Upper lobe of right lung (tissue), 1 donor: ENCODE measurements around the gene DUSP18. TPM values are rescaled to one million over a fixed set of nuclear protein-coding genes. Genes with fewer than 3 reads are reported as not detected.
"Not testable (repeated sequence)": the region's sequence is repeated elsewhere in the genome, so short reads cannot be mapped to it uniquely, and the experiment has no call there.

Source experiments
- ATAC-seq: fragments of 200-7000 bp; cut with Tn5 transposase; one replicate; pipeline ENCODE4 v1.9.1; 2020; ENCODE audit warnings: mild to moderate bottlenecking, moderate library complexity
- DNase-seq: peaks from one replicate; pipeline ENCODE4 v3.0.0-alpha.2; 2020
- H3K27ac ChIP-seq: fragments of 200-600 bp; one replicate; pipeline ENCODE4 v1.8.0; 2022
- H3K27me3 ChIP-seq: fragments of 200-600 bp; one replicate; pipeline ENCODE4 v1.8.0; 2022; ENCODE audit warnings: mild to moderate bottlenecking
- H3K36me3 ChIP-seq: fragments of 200-600 bp; one replicate; pipeline ENCODE4 v1.8.0; 2022
- H3K4me1 ChIP-seq: fragments of 200-600 bp; one replicate; pipeline ENCODE4 v1.8.0; 2022
- H3K4me3 ChIP-seq: fragments of 200-600 bp; one replicate; pipeline ENCODE4 v1.8.0; 2022; ENCODE audit warnings: mild to moderate bottlenecking
- H3K9me3 ChIP-seq: fragments of 200-600 bp; one replicate; pipeline ENCODE4 v1.8.0; 2022
- intact Hi-C: fragments of 100-400 bp; cut with DNase I; formaldehyde crosslinking; loops from one replicate; pipeline ENCODE4 v1.11.0; 2022
- total RNA-seq: library from RNA; stranded (reverse); fragmentation: NEBNext Ultra II Directional; extraction: Animal tissue kit (Norgen Biotek cat#: 25700); gene quantifications from one replicate; pipeline ENCODE4 v1.2.1, GENCODE V29; 2021
- TF ChIP-seq, protein P1 (sequence below): fragments of 200-600 bp; IDR thresholded peaks from one replicate; pipeline ENCODE4 v1.8.0; 2022; ENCODE audit warnings: antibody characterized with exemption
- donor health status: DM: no; HTN: yes; CAD: no; lungs with severe emphysema.

Gene DUSP18
- total RNA-seq, 1 donor from 2014 or later = 19.3 TPM

DNA sequence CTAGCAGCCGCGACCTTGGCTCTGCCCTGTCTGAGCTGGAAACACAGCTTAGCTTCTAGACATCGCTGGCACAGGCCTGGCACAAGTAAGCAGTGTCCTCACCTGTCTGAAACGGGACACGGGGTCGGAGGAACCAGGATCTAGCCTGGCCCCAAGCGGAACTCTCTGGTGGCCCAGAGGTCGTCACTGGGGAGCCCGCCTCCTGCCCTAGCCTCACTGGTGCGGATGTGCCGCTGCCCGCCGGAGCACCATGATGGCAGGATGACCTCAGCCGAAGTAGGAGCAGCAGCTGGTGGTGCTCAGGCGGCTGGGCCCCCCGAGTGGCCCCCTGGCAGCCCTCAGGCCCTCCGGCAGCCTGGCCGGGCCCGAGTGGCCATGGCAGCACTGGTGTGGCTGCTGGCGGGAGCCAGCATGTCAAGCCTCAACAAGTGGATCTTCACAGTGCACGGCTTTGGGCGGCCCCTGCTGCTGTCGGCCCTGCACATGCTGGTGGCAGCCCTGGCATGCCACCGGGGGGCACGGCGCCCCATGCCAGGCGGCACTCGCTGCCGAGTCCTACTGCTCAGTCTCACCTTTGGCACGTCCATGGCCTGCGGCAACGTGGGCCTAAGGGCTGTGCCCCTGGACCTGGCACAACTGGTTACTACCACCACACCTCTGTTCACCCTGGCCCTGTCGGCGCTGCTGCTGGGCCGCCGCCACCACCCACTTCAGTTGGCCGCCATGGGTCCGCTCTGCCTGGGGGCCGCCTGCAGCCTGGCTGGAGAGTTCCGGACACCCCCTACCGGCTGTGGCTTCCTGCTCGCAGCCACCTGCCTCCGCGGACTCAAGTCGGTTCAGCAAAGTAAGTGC, 31.2 kb downstream of the DUSP18 start:
- Histone ChIP-seq H3K36me3 (no peaks in the 10 kb centered on the region), H3K27ac (peak overlapping the region; percentile 78), H3K9me3 (no peaks in the 10 kb centered on the region), H3K4me3 (peak overlapping the region; percentile 65), H3K4me1 (peaks cover 24% of the 10 kb centered on the region), H3K27me3 (no peaks in the 10 kb centered on the region)
- TF ChIP-seq, protein P1, sequence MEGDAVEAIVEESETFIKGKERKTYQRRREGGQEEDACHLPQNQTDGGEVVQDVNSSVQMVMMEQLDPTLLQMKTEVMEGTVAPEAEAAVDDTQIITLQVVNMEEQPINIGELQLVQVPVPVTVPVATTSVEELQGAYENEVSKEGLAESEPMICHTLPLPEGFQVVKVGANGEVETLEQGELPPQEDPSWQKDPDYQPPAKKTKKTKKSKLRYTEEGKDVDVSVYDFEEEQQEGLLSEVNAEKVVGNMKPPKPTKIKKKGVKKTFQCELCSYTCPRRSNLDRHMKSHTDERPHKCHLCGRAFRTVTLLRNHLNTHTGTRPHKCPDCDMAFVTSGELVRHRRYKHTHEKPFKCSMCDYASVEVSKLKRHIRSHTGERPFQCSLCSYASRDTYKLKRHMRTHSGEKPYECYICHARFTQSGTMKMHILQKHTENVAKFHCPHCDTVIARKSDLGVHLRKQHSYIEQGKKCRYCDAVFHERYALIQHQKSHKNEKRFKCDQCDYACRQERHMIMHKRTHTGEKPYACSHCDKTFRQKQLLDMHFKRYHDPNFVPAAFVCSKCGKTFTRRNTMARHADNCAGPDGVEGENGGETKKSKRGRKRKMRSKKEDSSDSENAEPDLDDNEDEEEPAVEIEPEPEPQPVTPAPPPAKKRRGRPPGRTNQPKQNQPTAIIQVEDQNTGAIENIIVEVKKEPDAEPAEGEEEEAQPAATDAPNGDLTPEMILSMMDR = no peak
- intact Hi-C loops = no loop called here
- no peak for ATAC-seq
- no peak for DNase-seq

DNA sequence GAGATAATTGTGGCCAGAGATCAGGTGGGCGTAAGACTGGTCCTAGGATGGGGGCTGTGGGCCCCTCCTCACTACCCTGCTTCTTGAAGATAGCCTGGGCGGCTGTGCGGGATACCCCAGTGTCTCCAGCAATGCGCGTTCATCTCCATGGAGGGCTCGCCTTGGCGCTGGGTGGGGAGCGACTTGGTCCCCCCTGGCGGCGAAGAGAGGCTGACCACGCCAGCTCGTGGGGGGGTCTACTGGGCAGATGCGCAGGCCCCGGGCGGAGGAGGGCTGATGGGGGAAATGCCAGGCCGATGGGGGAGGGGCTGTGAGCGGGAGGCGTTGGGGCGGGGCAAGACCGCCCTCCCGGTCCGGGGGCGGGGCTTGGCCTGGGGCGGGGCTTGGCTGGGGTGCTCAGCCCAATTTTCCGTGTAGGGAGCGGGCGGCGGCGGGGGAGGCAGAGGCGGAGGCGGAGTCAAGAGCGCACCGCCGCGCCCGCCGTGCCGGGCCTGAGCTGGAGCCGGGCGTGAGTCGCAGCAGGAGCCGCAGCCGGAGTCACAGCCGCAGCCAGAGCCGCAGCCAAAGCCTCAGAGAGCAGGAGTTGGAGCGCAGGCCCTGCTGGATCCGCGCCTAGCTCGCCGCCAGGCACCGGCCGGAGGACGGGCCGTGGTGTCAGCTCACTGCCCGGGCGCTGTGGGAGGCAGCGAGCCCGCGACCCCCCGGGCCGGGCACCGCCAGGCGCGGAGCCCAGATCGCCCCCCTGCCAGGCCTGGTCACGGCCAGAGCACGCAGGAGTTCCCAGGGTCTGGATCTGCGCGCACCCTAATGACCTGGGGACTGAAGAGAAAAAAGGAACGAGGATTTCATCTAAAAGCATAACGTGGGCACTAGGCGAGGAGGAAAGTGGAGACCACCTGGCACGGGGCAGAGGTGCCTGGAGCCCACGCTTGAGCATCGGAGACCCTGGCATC, 32.1 kb downstream of the DUSP18 start, which contains the start of gene SLC35E4:
SLC35E4 (plus strand) TSS at position 509 of the 953 bp plus-strand sequence. CDS start 670 bp downstream, outside the sequence.
- peak within 1 kb of the TSS; percentile 85 for H3K27ac ChIP-seq
- H3K27me3 ChIP-seq = no peaks in the 10 kb centered on the region
- intact Hi-C loops = no loop called here
- H3K4me1 ChIP-seq = peaks cover 24% of the 10 kb centered on the region
- ATAC-seq (peak; percentile 96), DNase-seq (peak; percentile 97)
- TF ChIP-seq, protein P1 = peak; percentile 24
- no peaks in the 10 kb centered on the region for H3K9me3 ChIP-seq
- peak within 1 kb of the TSS; percentile 65 for H3K4me3 ChIP-seq
- no peaks in the 10 kb centered on the region for H3K36me3 ChIP-seq

DNA sequence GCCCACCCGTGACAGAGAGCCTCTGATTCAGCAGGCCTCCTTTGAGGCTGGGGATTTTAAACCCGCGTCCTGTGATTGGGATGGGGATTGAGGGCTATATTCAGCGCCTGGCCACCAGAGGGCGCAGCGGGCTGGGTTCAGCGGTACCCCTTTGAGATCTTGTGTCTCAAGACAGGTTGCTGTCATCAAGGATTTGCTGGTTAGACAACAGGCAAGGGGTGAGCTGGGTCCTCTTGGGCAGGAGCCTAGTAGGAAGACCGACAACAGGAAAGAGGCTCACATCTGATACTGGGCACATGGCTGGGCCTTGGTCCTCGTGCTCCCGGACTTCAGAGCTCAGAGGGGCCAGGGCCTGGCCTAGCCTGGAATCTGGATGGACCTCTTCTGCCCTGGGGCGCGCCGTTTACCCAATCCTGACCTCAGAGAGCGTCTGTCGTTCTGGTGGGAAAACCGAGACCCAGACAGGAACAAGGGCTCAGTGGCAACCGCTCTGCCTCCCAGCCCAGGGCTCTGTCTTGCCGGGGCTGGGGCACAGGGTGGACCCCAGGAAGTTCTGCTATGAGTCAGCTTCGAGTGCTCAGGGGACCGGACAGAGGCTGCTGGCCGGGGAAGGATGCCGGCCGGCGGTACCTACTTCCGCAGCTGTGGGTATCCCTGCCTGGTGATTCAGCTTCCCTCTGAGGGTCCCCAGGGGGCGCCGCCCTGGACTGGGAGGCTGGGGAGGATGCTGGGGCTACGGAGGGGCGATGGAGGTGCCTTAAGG, 33.0 kb downstream of the DUSP18 start:
- TF ChIP-seq, protein P1 = peak; percentile 95
- Histone ChIP-seq H3K4me3 (peak overlapping the region; percentile 65), H3K27ac (peak overlapping the region; percentile 85), H3K4me1 (peaks cover 24% of the 10 kb centered on the region), H3K27me3 (no peaks in the 10 kb centered on the region), H3K9me3 (no peaks in the 10 kb centered on the region), H3K36me3 (no peaks in the 10 kb centered on the region)
- ATAC-seq (peak; percentile 85), DNase-seq (peak; percentile 92)
- intact Hi-C loops = no loop called here

DNA sequence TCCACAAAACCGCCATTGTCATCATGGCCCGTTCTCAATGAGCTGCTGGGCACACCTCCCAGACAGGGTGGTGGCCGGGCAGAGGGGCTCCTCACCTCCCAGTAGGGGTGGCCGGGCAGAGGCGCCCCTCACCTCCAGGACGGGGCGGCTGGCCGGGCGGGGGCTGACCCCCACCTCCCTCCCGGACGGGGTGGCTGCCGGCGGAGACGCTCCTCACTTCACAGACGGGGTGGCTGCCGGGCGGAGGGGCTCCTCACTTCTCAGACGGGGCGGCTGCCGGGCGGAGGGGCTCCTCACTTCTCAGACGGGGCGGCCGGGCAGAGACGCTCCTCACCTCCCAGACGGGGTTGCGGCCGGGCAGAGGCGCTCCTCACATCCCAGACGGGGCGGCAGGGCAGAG, 36.2 kb downstream of the DUSP18 start:
- DNase-seq, intact Hi-C loops, H3K27ac ChIP-seq, H3K9me3 ChIP-seq, H3K4me3 ChIP-seq, H3K36me3 ChIP-seq, ATAC-seq, H3K27me3 ChIP-seq: not testable (repeated sequence)
- peaks cover 11% of the 10 kb centered on the region for H3K4me1 ChIP-seq

DNA sequence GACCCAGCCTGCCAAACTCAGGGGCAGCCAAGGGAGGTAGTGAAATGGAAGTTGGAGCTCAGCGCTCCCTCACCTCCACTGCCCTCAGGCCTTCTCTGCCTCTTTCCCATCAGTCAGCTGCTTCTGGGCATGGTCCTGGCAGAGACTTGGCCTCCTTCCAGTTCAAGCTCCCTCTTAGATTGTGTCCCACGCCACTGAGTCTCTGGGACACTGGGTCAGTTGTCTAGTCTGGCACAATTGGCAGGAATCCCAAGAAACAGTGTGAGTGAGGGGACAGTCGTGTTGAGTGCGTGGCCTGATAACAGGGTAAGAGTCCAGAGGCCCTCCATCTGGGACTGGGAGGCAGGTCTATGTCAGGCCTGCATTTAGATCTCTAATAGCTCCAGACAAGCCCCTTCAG, 39.2 kb downstream of the DUSP18 start:
- ATAC-seq = no peak
- H3K36me3 ChIP-seq = no peaks in the 10 kb centered on the region

More for the DNA sequence above, 39.2 kb downstream of the DUSP18 start:
- Histone ChIP-seq H3K9me3 (no peaks in the 10 kb centered on the region), H3K4me3 (no peak overlapping the region), H3K27me3 (no peaks in the 10 kb centered on the region), H3K4me1 (no peaks in the 10 kb centered on the region), H3K27ac (no peak overlapping the region)
- no peak for DNase-seq
- intact Hi-C loops = no loop called here
- TF ChIP-seq, protein P1 = no peak
